GM12891 (cell line): Measurements from ENCODE around the gene OR4A16.

Source experiments
- POLR2A ChIP-seq: IDR thresholded peaks from 2 replicates; pipeline ENCODE4 v1.6.1; 2011; ENCODE audit warnings: low read depth, low read length, control low read depth
- POLR2AphosphoS5 ChIP-seq: IDR thresholded peaks from 2 replicates; pipeline ENCODE4 v1.6.1; 2011; ENCODE audit warnings: low read depth, low read length, control low read depth
- TAF1 ChIP-seq: IDR thresholded peaks from 2 replicates; pipeline ENCODE4 v1.6.1; 2011; ENCODE audit warnings: low read depth, low read length, control low read depth

- TF ChIP-seq POLR2A (no peak), TAF1 (no peak), POLR2AphosphoS5 (no peak)
Measured at GRCh38 chr11:55342901-55343300, at the start of gene OR4A16.
